ENCODE data around the gene KAZN.

The KAZN gene

DNA sequence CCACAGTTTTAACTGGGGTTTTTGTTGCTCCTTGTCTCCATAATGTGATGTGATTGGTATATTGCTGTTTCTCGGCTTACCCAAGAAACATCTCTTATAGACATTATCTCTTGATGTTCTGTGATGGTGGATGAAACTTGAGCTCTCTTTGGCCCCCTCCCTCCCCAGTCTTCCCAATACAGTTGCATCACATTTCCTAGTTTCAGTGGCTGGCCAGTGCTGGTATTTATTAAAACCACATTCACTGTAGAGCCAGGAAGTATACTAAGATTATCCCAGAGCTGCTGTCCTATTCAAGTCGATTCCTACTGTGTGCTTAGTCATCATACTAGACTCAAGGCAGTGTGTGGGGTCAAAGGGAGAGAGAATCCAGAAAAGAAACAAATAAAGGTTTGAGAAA is 244.4 kb downstream of the KAZN start:
- Histone ChIP-seq H3F3A (ENCODE audit: control insufficient read depth, insufficient read depth) (no peaks in the 10 kb centered on the region), H4K20me1 (ENCODE audit: control insufficient read depth, insufficient read depth, low read depth, low read length) (no peaks in the 10 kb centered on the region), H3K36me3 (ENCODE audit: control insufficient read depth, low read length) (no peaks in the 10 kb centered on the region), H3K9me3 (ENCODE audit: control insufficient read depth, insufficient read depth, low read length) (peaks cover 16% of the 10 kb centered on the region), H3K4me3 (ENCODE audit: low read length) (no peak overlapping the region), H3K4me1 (ENCODE audit: control insufficient read depth, low read length) (no peaks in the 10 kb centered on the region), H3K27me3 (ENCODE audit: control insufficient read depth, low read length) (no peaks in the 10 kb centered on the region), H3K9me2 (replicated peaks; ENCODE audit: control insufficient read depth, low read length) (no peaks in the 10 kb centered on the region), H3K79me2 (ENCODE audit: control insufficient read depth, low read length) (no peaks in the 10 kb centered on the region), H3K4me2 (ENCODE audit: low read length) (no peak overlapping the region), H3K27ac (ENCODE audit: low read depth, low read length) (no peak overlapping the region)
- TF ChIP-seq EZH2phosphoT487 (IDR thresholded peaks at IDR 0.05; ENCODE audit: borderline replicate concordance, low read length) (no peak), CTCF (IDR thresholded peaks at IDR 0.05; ENCODE audit: low read depth, low read length, poor library complexity, severe bottlenecking) (no peak)

- peaks cover 16% of the 10 kb centered on the region for H3K9me3 ChIP-seq (ENCODE audit: control insufficient read depth, insufficient read depth, low read length)
- no peak overlapping the region for H3K4me3 ChIP-seq (ENCODE audit: low read length)
- H3K27me3 ChIP-seq (ENCODE audit: control insufficient read depth, low read length): no peaks in the 10 kb centered on the region
- no peaks in the 10 kb centered on the region for H3F3A ChIP-seq (ENCODE audit: control insufficient read depth, insufficient read depth)
- H4K20me1 ChIP-seq (ENCODE audit: control insufficient read depth, insufficient read depth, low read depth, low read length): no peaks in the 10 kb centered on the region
- no peaks in the 10 kb centered on the region for H3K36me3 ChIP-seq (ENCODE audit: control insufficient read depth, low read length)
- no peaks in the 10 kb centered on the region for H3K9me2 ChIP-seq (replicated peaks; ENCODE audit: control insufficient read depth, low read length)
- H3K4me2 ChIP-seq (ENCODE audit: low read length): no peak overlapping the region
- no peak overlapping the region for H3K27ac ChIP-seq (ENCODE audit: low read depth, low read length)
- no peaks in the 10 kb centered on the region for H3K4me1 ChIP-seq (ENCODE audit: control insufficient read depth, low read length)
- H3K79me2 ChIP-seq (ENCODE audit: control insufficient read depth, low read length): no peaks in the 10 kb centered on the region
- TF ChIP-seq EZH2phosphoT487 (IDR thresholded peaks at IDR 0.05; ENCODE audit: borderline replicate concordance, low read length): no peak
Observed at GRCh38 chr1:14843525-14843924, 245.0 kb downstream of the KAZN start.

DNA sequence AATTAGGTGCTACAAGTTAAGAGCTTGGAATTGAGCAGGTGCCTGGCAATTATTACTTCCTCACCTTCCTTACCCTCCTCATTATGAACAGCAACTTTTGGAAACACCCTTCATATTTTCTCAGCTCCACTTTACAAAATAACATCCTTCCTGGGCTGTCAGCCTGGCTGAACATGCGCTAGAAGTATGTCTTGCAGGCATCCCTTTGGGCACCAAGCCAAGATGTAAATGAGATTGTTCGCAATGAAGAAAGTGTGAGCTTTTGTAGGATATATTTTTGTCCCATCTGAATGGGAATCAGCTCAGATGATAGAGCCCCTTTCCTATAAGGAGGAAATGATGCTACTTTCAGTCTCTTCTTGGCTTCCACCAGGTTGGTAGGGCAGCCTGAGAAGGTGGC is 245.9 kb downstream of the KAZN start:
- TF ChIP-seq EZH2phosphoT487 (IDR thresholded peaks at IDR 0.05; ENCODE audit: borderline replicate concordance, low read length): no peak
- no peak for TF ChIP-seq CTCF (IDR thresholded peaks at IDR 0.05; ENCODE audit: low read depth, low read length, poor library complexity, severe bottlenecking)
- H3K9me3 ChIP-seq (ENCODE audit: control insufficient read depth, insufficient read depth, low read length): peaks cover 16% of the 10 kb centered on the region

DNA sequence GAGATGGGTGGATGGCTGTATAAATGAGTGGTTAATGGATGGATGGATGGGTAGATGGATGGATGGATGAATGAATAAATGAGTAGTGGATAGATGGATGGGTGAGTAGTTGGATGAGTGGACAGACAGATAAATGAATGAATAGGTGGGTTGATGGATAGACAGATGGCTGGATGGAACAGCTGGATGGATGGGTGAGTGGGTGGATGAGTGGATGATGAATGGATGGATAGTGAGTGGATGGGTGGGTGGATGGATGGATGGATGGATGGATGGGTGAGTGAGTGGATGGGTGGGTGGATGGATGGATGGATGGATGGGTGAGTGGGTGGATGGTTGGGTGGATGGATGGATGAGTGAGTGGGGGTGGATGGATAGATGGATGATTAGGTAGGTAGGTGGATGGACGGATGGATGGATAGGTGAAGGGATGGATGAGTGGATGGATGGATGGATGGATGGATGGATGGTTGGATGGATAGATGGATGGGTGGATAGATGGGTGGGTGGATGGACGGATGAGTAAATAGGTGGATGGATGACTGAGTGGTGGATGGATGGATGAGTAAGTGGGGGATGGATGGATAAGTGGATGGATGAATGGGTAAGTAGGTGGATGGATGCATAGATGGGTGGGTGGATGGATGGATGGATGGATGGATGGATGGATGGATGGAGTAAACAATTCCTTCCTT is 246.6 kb downstream of the KAZN start:
- no peak for TF ChIP-seq CTCF (IDR thresholded peaks at IDR 0.05; ENCODE audit: low read depth, low read length, poor library complexity, severe bottlenecking)
- no peak for TF ChIP-seq EZH2phosphoT487 (IDR thresholded peaks at IDR 0.05; ENCODE audit: borderline replicate concordance, low read length)
- H3K27ac ChIP-seq (ENCODE audit: low read depth, low read length): no peak overlapping the region
- H3K79me2 ChIP-seq (ENCODE audit: control insufficient read depth, low read length): no peaks in the 10 kb centered on the region
- no peaks in the 10 kb centered on the region for H3F3A ChIP-seq (ENCODE audit: control insufficient read depth, insufficient read depth)
- no peak overlapping the region for H3K4me2 ChIP-seq (ENCODE audit: low read length)
- H3K9me2 ChIP-seq (replicated peaks; ENCODE audit: control insufficient read depth, low read length): no peaks in the 10 kb centered on the region
- no peaks in the 10 kb centered on the region for H3K36me3 ChIP-seq (ENCODE audit: control insufficient read depth, low read length)
- H3K4me3 ChIP-seq (ENCODE audit: low read length): no peak overlapping the region
- no peaks in the 10 kb centered on the region for H3K4me1 ChIP-seq (ENCODE audit: control insufficient read depth, low read length)
- peaks cover 16% of the 10 kb centered on the region for H3K9me3 ChIP-seq (ENCODE audit: control insufficient read depth, insufficient read depth, low read length)
- no peaks in the 10 kb centered on the region for H4K20me1 ChIP-seq (ENCODE audit: control insufficient read depth, insufficient read depth, low read depth, low read length)
- no peaks in the 10 kb centered on the region for H3K27me3 ChIP-seq (ENCODE audit: control insufficient read depth, low read length)

More for the DNA sequence above, 245.9 kb downstream of the KAZN start:
- H3F3A ChIP-seq (ENCODE audit: control insufficient read depth, insufficient read depth): no peaks in the 10 kb centered on the region
- no peaks in the 10 kb centered on the region for H3K79me2 ChIP-seq (ENCODE audit: control insufficient read depth, low read length)
- H3K9me2 ChIP-seq (replicated peaks; ENCODE audit: control insufficient read depth, low read length): no peaks in the 10 kb centered on the region
- no peaks in the 10 kb centered on the region for H3K4me1 ChIP-seq (ENCODE audit: control insufficient read depth, low read length)
- H3K27me3 ChIP-seq (ENCODE audit: control insufficient read depth, low read length): no peaks in the 10 kb centered on the region
- H4K20me1 ChIP-seq (ENCODE audit: control insufficient read depth, insufficient read depth, low read depth, low read length): no peaks in the 10 kb centered on the region
- H3K4me2 ChIP-seq (ENCODE audit: low read length): no peak overlapping the region
- H3K36me3 ChIP-seq (ENCODE audit: control insufficient read depth, low read length): no peaks in the 10 kb centered on the region
- H3K27ac ChIP-seq (ENCODE audit: low read depth, low read length): no peak overlapping the region
- H3K4me3 ChIP-seq (ENCODE audit: low read length): no peak overlapping the region
